Vagina (tissue), 2 donors: Measurements from ENCODE around the gene SLC35G2. TPM values are rescaled to one million over a fixed set of nuclear protein-coding genes. Genes with fewer than 3 reads are reported as not detected.

Experiments used
- DNase-seq, 2 donors: peaks; one replicate each; pipeline ENCODE4 v3.0.0-alpha.2; 2017; ENCODE audit errors: extremely low spot score in 2 of 2
- H3K27ac ChIP-seq: fragments of 200-600 bp; sonication (generic); one replicate; pipeline ENCODE4 v1.5.1; 2019
- H3K27me3 ChIP-seq: fragments of 200-600 bp; sonication (generic); one replicate; pipeline ENCODE4 v1.5.1; 2019
- H3K36me3 ChIP-seq, 2 donors: fragments of 200-600 bp; sonication (generic); one replicate each; pipeline ENCODE4 v1.5.1; 2017 to 2019
- H3K4me1 ChIP-seq: fragments of 200-600 bp; sonication (generic); one replicate; pipeline ENCODE4 v1.5.1; 2019
- H3K4me3 ChIP-seq, 2 donors: fragments of 200-600 bp; sonication (generic); 1 replicate in 1 of 2; 2 replicates in 1 of 2; pipeline ENCODE4 v1.5.1; 2016 to 2019
- H3K9me3 ChIP-seq: fragments of 200-600 bp; sonication (generic); one replicate; pipeline ENCODE4 v1.5.1; 2019
- POLR2A ChIP-seq, 2 donors: fragments of 450-650 bp; IDR thresholded peaks; one replicate each; pipeline ENCODE4 v1.6.1; 2017; ENCODE audit warnings: antibody characterized with exemption in 2 of 2, mild to moderate bottlenecking in 2 of 2, moderate library complexity in 2 of 2
- POLR2AphosphoS5 ChIP-seq, 2 donors: sonication (generic); formaldehyde crosslinking; IDR thresholded peaks; one replicate each; pipeline ENCODE4 v1.9.0; 2017; ENCODE audit warnings: antibody characterized with exemption in 2 of 2, mild to moderate bottlenecking in 2 of 2, low read depth in 1 of 2; ENCODE audit not compliant: insufficient read depth in 1 of 2
- intact Hi-C: fragments of 100-400 bp; cut with DNase I; formaldehyde crosslinking; loops from one replicate; pipeline ENCODE4 v1.15.1; 2023
- total RNA-seq: library from RNA; depleted of rRNA; stranded (reverse); fragments of >200 nt; gene quantifications from one replicate; pipeline ENCODE4 v1.2.3, GENCODE V29; 2016
- TF ChIP-seq, protein P1 (sequence below), 3 experiments: fragments of 450-650 bp in 2 of 3; fragments of 200-600 bp in 1 of 3; sonication (generic) in 1 of 3; IDR thresholded peaks; one replicate each; pipeline ENCODE4 v1.5.1; 2017 to 2019; ENCODE audit warnings: antibody characterized with exemption in 3 of 3, mild to moderate bottlenecking in 2 of 3, moderate library complexity in 2 of 3

The SLC35G2 gene
- 9.3 TPM for total RNA-seq

DNA sequence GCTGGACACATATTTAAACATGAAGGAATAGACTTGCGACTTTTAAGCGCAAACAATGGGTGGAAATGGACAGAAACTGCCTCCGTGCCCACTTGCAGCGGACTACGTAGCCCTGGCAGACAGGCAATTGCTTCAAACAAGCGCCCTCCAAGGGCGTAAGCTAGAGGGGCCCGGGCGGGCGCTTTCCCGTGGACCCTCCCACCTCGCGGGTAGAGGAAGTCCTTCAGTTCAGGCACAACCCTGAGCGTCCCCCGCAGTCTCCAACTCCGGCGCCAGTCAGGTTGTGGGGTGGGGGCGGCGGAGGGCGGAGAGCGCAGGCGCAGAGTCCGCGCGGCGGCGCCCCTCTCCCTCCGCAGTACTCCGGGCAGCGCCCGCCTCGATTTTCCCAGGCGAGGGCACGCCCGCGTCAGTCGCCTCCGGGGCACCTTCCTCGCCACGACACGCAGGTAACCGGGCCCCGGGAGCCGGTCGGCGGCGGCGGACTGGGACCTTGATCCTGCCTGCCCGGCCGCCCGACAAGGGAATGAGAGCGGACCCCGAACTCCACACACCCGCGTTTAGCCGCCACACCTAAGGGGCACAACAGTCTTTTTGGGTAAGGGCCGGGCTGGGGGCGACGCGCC lies at the start of gene SLC35G2:
Gene SLC35G2 (plus strand): TSS at position 358 of the 623 bp plus-strand sequence. CDS start 35,335 bp downstream, outside the sequence.
- Histone ChIP-seq H3K4me1 (peaks cover 31% of the 10 kb centered on the region), H3K9me3 (no peaks in the 10 kb centered on the region), H3K27ac (peak within 1 kb of the TSS; percentile 91), H3K27me3 (no peaks in the 10 kb centered on the region), H3K36me3 (no peaks in the 10 kb centered on the region), H3K4me3 (peak within 1 kb of the TSS; percentile 74 to 77)
- DNase-seq, result no peak
- intact Hi-C loops, result no loop called here
- peak in 1 of 2 donors; percentile 60 for TF ChIP-seq POLR2AphosphoS5 (IDR thresholded peaks at IDR 0.05; ENCODE audit: insufficient read depth in 1 of 2, low read depth in 1 of 2)
- TF ChIP-seq, protein P1, sequence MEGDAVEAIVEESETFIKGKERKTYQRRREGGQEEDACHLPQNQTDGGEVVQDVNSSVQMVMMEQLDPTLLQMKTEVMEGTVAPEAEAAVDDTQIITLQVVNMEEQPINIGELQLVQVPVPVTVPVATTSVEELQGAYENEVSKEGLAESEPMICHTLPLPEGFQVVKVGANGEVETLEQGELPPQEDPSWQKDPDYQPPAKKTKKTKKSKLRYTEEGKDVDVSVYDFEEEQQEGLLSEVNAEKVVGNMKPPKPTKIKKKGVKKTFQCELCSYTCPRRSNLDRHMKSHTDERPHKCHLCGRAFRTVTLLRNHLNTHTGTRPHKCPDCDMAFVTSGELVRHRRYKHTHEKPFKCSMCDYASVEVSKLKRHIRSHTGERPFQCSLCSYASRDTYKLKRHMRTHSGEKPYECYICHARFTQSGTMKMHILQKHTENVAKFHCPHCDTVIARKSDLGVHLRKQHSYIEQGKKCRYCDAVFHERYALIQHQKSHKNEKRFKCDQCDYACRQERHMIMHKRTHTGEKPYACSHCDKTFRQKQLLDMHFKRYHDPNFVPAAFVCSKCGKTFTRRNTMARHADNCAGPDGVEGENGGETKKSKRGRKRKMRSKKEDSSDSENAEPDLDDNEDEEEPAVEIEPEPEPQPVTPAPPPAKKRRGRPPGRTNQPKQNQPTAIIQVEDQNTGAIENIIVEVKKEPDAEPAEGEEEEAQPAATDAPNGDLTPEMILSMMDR (IDR thresholded peaks at IDR 0.05), result no peak

DNA sequence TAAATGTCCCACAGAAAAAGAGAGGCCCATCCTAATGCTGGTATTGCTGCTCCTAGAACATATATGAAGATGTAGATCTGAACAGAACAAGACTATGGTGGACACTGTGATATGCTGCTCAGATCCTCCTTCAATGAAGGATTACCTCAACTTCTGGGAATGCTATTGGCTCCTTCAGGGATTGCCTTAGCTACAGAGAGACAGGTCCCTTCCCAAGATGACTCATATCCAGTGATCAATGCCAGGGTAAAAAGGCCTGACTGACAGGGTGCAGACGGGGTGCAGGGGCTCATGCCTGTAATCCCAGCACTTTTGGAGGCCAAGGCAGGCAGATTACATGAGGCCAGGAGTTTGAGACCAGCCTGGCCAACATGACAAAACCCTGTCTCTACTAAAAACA lies 46.2 kb upstream of the SLC35G2 start:
- no peak for DNase-seq
- Histone ChIP-seq H3K4me1 (no peaks in the 10 kb centered on the region), H3K9me3 (no peaks in the 10 kb centered on the region), H3K27me3 (no peaks in the 10 kb centered on the region), H3K27ac (no peak overlapping the region), H3K4me3 (no peak overlapping the region), H3K36me3 (no peaks in the 10 kb centered on the region)
- intact Hi-C loops, result no loop called here
- TF ChIP-seq, protein P1 (IDR thresholded peaks at IDR 0.05), result no peak
- TF ChIP-seq POLR2A (IDR thresholded peaks at IDR 0.05), result no peak
- no peak for TF ChIP-seq POLR2AphosphoS5 (IDR thresholded peaks at IDR 0.05; ENCODE audit: insufficient read depth in 1 of 2, low read depth in 1 of 2)

DNA sequence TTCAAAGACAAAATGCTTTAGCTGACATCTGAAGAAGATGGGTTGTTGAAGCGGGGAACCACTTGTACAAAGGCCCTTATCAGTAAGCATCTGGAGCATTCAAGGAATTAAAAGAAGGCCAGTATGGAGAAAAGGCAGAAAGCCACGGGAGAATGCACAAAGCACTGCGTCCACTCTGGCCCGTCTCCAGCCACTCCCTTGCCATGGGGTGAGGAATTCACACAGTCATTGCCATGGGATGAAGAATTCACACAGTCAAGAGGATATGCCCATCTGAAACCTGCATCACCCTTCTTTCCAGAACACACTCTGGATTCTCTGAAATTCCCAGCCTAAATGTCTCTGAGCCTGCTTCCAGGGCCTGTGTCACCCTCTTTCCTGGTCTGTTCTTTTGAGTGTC lies 40.1 kb upstream of the SLC35G2 start:
- no peak overlapping the region for H3K4me3 ChIP-seq
- no peaks in the 10 kb centered on the region for H3K27me3 ChIP-seq
- intact Hi-C loops, result no loop called here
- no peak overlapping the region for H3K27ac ChIP-seq
- H3K4me1 ChIP-seq, result peaks cover 7% of the 10 kb centered on the region
- no peaks in the 10 kb centered on the region for H3K9me3 ChIP-seq
- DNase-seq, result no peak
- no peak for TF ChIP-seq POLR2AphosphoS5 (IDR thresholded peaks at IDR 0.05; ENCODE audit: insufficient read depth in 1 of 2, low read depth in 1 of 2)
- TF ChIP-seq, protein P1 (IDR thresholded peaks at IDR 0.05), result no peak
- TF ChIP-seq POLR2A (IDR thresholded peaks at IDR 0.05), result no peak
- H3K36me3 ChIP-seq, result no peaks in the 10 kb centered on the region

DNA sequence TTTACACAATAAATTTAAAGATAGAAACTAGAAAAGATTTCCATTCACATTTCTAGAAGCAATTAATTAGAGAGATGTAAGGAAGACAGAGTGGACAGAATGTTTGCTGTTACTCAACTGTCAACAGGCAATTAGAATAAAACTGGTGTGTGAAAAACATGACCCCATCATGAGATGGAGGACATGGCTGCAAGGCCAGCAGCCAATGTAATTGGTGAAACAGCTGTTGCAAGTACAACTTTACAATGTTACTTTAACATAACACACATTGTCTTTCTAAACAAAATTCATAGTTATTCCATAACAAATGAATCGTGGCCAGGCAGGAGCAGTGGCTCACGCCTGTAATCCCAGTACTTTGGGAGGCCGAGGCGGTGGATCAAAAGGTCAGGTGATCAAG lies 38.2 kb upstream of the SLC35G2 start:
- Histone ChIP-seq H3K36me3 (no peaks in the 10 kb centered on the region), H3K4me1 (peaks cover 10% of the 10 kb centered on the region), H3K9me3 (no peaks in the 10 kb centered on the region), H3K27ac (no peak overlapping the region), H3K4me3 (no peak overlapping the region), H3K27me3 (no peaks in the 10 kb centered on the region)
- no peak for TF ChIP-seq POLR2AphosphoS5 (IDR thresholded peaks at IDR 0.05; ENCODE audit: insufficient read depth in 1 of 2, low read depth in 1 of 2)
- TF ChIP-seq POLR2A (IDR thresholded peaks at IDR 0.05), result no peak
- TF ChIP-seq, protein P1 (IDR thresholded peaks at IDR 0.05), result no peak
- intact Hi-C loops, result no loop called here
- DNase-seq, result no peak

DNA sequence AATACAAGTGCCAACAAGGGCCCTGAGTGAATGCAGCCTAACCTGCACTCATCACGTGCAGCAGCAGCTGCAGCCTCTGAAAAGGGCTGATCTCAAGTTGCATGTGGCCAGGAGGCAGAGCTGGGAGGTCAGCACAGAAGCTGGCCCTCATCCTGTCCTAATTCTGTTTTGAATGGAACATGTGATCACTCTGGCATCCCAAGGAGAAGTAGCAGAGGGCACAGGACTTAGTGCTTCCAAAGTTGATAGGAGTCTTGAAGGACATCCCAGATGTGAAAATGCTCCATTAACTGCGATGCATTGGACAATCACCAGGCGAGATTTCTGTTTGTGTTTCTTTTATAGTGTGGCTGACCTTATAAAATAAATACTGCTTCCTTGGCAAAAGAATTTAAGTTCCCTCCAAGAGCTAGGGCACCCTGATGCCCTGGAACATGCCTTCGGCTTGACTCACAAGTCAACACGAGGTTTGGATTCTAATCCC lies 35.2 kb upstream of the SLC35G2 start:
- intact Hi-C loops, result no loop called here
- no peak overlapping the region for H3K4me3 ChIP-seq
- H3K9me3 ChIP-seq, result no peaks in the 10 kb centered on the region
- H3K36me3 ChIP-seq, result no peaks in the 10 kb centered on the region
- peaks cover 28% of the 10 kb centered on the region for H3K4me1 ChIP-seq
- TF ChIP-seq, protein P1 (IDR thresholded peaks at IDR 0.05), result no peak
- TF ChIP-seq POLR2AphosphoS5 (IDR thresholded peaks at IDR 0.05; ENCODE audit: insufficient read depth in 1 of 2, low read depth in 1 of 2), result no peak
- no peak for TF ChIP-seq POLR2A (IDR thresholded peaks at IDR 0.05)
- H3K27me3 ChIP-seq, result no peaks in the 10 kb centered on the region
- no peak for DNase-seq
- H3K27ac ChIP-seq, result no peak overlapping the region
